Pons (tissue), 1 donor: ENCODE results near the gene PMVK.
"Not testable (repeated sequence)": the region's sequence is repeated elsewhere in the genome, so short reads cannot be mapped to it uniquely, and the experiment has no call there.

ENCODE experiments used
- DNase-seq: peaks from one replicate; pipeline ENCODE4 v3.0.0-alpha.2; 2016; ENCODE audit warnings: low spot score

Gene PMVK

DNA sequence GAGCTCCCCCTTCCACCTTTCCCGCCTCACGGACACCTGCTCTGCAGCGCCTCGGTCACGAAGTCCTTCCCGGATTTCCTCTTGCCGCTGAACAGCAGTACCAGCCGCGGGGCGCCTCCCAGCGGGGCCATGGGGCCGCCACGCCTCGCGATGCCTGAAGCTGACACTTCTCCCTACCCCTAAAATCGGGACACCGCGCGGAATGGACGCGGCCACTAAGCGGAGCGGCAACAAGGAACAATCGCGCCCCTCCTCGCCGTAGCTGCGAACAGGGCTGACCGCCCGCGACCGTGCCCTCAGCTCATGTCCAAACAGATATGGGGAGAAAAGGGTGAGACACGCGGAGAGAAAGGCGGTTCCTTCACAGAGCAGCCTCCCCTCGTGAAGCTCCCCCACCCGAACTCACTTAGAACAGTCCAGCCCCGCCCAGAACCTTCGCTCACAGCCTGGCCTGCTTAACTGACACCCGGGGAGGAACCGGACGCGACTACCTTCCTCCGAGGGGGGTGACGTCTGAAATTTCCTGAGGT is at the start of gene PMVK:
Gene PMVK (minus strand): TSS at position 165 of the 530 bp plus-strand sequence. CDS start 34 bp downstream, at position 131.
- DNase-seq, result peak; percentile 98

DNA sequence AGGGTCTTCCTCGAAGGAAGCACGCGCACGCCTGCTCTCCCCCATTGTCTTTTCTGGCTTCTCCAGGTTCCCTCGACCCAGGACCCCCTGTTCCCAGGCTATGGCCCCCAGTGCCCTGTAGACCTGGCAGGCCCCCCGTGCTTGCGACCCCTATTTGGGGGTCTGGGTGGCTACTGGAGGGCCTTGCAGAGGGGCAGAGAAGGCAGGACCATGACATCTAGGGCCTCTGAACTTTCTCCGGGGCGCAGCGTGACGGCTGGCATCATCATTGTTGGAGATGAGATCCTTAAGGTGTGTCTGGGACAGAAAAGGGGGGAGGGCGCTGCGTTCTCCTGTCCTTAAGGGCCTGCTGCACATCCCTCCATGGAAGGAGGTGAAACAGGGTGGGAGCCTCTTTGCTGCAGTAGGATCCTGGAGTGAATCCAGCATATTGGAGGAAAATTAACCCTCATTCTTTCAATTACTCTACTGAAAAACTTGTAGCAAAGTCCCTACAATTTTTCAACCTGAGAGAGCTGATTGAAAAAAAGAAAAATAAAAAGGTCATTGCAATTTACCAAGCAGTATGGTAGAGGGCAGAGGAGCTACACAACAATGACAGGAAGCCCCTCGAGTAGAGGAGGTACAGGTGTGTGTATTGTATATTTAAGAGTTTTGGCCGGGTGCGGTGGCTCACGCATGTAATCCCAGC is 47.4 kb upstream of the PMVK start:
- DNase-seq, result no peak

- DNase-seq, result peak; percentile 99
Observed at GRCh38 chr1:154982897-154983648, 46.6 kb upstream of the PMVK start, which contains the start of gene FLAD1. FLAD1 (plus strand) TSS chr1:154983344; CDS start chr1:154983695, 351 bp downstream.

DNA sequence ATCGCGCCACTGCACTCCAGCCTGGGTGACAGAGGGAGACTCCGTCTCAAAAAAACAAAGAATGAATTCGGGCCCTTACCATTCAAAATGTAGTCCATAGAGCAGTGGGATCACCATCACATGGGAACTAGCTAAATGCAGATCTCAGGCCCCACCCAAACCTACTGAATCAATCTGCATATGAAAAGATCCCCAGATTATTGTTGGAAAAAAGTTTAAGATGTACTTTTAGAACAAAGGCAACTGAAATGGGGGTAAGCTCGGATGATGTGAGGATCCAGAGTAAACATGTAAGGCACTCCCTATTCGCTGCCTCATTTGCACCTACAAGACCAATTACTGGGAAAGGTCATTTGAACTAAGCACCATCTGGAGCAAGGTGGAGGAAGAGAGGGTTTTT is 45.8 kb upstream of the PMVK start:
- DNase-seq, result no peak

DNA sequence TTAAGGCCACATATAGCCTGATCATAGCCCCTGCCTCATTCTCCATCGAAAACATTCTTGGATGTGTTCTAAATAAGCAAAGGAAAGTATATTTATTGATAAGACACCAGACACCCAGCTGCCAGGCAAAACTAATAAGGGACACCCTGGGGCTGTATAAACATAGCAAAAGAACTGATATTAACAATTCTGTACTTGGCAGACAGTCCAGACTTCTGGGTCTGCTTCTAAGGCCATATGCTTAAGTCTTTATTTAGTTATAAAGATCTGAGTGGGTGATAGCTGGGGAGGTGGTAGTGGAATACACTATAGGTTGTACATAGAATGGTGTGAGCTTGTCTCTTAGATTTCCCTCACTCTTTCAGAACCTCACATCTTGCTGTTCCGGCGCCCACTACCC is 41.8 kb upstream of the PMVK start:
- DNase-seq, result no peak

GRCh38 chr1:154977762-154978161 is 41.2 kb upstream of the PMVK start:
- DNase-seq, result not testable (repeated sequence)

DNA sequence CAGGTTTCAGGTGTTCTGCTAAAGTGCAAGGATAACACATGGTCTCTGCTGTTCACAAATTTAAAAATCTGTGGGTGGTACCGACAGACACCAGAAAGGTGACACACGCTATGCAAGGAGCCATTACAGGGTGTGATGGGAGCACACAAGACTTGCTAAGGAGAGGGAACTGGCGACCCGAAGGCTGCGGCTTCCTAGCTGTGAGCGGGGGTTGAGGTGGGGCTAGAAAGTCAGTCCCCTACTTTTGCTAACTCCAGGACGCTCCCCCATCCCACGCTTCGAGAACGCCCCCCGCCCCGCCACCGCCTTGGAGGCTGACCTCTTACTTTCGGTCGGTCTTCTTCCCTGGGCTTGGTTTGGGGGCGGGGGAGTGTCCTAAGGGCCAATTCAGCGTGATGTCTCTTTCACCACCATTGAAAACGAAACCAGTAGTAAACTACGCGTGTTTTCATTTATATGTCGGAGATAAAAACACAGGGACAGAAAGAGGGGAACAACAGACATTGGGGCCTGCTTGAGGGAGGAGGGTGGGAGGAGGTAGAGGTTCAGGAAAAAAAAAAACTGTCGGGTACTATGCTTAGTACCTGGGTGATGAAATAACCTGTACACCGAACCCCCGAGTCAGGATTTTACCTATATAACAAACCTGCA is 39.0 kb upstream of the PMVK start:
- peak; percentile 53 for DNase-seq

DNA sequence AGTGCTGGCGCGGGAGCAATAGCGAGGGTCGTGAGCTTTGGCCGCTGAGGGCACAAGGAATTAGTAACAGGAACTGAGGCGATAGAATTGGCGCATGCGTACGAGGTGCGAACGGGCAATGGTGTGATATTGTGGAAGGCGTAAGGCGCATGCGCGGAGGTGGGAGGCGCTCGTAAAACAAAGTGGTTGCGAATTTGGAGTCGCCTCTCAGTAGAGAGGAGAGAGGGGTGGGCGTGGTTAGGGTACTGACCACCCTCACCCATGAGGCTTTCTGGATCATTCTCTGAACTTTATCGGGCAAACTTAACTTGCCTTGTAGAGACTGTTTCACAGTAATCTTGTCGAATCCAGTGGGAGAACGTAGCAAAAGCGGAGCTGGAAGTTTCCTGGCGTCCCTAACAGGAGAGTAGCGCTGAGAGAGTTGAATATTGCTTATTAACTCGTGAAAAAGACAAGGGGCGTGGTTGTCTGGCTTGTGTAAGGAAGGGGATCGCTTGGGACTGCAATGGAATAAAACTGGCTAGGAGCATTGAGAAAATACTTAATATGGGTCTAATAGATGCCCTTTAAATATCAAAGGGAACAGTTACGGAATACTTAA is 38.4 kb upstream of the PMVK start:
- DNase-seq, result peak; percentile 98

DNA sequence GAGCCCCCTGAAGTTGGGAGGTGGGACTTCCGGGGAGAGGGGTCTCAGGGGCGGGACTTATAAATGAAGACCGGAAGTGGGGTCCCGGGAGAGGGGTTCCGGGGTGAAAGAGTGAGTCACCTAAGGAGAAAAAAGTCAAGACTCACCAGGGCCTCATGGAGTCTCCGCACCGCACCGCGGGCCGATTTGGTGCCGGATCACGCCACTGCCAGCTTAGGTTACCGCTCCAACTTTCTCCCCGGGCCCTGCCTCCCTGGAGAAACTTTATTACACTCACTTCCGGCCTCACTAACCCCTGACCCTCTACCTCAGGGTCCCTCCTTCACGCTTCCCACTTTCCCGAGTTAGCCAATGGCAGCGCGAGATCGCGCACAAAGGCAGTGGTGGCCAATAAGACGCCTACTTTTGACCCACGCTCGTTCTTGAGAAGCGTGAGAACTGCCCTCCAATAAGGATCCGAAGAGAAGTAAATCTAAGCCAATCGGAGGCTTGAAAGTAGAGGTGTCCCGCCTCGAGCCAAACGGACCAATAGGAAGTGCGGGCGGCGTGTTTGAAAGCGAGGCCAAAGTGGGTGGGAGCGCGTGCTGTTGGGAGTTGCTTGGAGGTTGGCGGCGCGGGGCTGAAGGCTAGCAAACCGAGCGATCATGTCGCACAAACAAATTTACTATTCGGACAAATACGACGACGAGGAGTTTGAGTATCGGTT is 37.7 kb upstream of the PMVK start, which contains the start of gene CKS1B:
Gene CKS1B (plus strand): TSS at position 580 of the 706 bp plus-strand sequence. CDS start 65 bp downstream, at position 645.
- DNase-seq, result peak; percentile 100

GRCh38 chr1:154973344-154974101 is 37.0 kb upstream of the PMVK start:
- DNase-seq, result peak; percentile 91

- DNase-seq, result no peak
Observed at GRCh38 chr1:154972517-154973343, 36.2 kb upstream of the PMVK start.

- DNase-seq, result no peak
Observed at GRCh38 chr1:154972213-154972516, 35.6 kb upstream of the PMVK start.

DNA sequence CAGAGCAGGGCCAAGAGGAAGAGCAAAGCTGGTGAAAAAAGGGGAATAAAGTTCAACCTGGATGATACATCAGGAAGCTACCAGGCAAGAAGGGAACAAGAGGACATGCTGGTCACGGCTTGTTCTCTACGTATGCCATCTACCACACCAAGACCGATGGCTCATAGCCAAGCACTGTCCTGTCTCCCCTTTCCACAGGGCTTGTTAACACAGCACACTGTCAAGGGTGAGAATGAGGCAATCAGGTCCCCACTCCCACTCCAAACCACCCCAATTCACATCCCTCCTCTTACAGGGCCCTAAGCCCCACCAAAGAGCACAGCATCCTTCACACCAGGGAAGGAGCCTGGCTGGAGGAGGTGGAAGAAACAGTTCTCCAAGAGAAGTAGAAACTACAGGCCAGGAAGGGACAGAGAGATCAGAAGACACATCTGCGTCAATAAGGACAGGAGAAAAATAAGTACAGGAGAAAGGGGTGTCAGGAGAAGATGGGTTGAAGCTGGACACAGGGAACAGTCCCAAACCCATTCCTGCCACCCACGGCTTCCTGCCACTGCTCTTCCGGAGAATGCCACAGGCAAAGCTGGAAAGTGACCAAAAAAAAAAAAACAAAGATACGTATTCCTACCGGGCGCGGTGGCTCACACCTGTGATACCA is 35.0 kb upstream of the PMVK start:
- DNase-seq, result no peak

DNA sequence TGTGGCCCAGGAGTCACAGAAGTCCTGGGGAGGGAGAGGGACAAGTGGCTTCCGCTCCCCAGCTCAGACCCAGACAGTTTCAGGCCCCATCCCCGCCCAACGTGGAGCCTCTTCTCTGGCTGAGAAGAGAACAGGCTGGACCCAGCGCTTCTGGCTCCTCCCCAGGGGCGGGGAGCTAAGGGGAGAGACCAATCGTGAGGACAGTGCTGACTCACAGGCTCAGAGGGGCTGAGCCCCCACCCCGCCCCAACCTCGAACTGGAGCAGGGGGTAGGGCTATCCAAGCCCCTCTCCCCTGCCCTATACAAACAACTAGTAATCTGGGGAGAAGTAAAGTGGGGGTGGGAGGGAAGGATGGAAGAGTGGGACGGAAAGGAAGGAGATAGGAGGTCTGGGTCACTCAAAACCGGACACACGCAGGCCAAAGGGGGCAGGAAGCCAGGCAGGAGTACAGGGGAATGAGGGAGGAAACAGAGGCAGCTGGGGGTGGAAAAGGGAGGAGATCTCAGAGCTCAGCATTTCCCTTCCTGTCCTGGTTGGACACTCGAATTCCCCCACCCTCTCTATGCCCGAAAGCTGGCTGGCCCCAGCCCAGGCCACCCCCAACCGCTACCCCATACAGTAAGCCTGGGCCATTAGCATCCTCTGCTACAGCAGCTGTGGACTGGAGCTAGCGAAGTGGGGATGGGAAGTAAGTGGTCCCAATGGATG is 34.3 kb upstream of the PMVK start, which contains the start of gene SHC1:
Gene SHC1 (minus strand): TSS at position 117 of the 710 bp plus-strand sequence. CDS start 221 bp downstream, outside the sequence.
- DNase-seq, result peak; percentile 90

- no peak for DNase-seq
Observed at GRCh38 chr1:154969860-154970452, 33.4 kb upstream of the PMVK start.

DNA sequence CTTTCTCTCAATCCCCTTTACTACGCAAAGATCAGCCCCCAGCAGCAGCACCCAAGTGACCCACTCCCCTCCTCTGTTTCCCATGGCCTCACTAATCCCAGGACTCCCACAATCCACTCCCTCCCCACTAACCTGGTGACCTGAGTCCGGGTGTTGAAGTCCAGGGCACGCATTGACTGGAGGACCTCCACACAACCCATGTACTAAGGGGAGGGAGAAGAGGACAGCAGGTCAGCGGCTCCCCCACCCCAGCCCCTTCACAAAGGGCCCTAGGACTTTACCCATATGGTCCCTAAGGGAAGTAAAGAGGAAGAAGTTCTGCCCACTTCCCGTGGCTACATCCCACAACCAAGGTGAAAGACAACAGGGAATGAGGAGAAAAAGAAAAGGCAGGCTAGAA is 32.7 kb upstream of the PMVK start:
- DNase-seq, result no peak

DNA sequence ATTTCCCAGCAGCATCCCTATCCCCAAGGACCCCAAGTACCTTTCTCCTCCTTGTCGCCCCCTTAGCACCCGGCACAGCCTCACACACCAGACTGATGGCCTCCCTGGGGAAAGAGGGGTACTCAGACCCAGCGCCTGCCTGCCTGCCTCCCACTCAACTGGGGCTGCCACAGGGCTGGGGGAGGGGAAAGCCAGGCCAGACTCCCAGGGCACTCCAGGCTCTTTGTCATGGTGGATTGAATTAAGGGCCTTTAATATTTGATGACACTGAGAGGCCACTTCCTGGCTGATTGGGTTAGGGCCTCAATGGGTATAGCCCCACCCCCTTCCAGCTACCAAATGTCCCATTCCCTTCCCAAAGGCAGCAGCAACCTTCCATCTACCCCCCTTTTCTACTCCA is 32.2 kb upstream of the PMVK start:
- DNase-seq, result no peak

DNA sequence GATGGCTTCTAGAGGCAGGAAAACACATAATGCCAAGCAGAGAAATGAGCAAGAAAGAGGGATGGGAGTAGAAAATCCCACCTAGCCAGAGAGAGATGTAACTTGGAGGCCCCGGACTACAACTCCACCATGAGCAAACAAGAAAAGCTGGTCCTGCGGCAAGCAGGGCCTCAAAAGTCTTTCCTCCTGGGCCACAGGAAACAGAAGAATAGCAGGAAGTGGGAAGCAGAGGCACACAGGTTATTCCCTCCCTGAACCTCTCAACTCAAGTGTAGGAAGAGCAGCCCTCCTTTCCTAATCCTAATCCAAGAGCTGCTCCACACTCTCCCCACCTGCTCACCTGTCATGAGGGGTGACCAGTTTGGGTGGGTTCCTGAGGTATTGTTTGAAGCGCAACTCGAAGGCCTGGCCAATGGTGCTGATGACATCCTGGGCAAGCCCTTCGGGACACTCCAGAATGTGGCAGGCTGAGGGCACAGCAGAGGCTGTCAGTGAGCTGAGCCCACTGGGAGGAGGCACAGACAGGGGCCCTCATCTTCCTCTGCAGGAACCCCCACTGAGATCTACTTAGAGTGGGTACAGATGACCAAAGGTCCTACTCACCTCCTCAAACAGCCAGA is 30.9 kb upstream of the PMVK start:
- no peak for DNase-seq
